Measurements from ENCODE around the gene WWOX.

WWOX gene

GRCh38 chr16:78217276-78217675 lies 117.8 kb downstream of the WWOX start:
- in situ Hi-C loops (cut with HindIII; ENCODE audit: low sequenced_read_pairs), result no loop called here

GRCh38 chr16:78218279-78218678 lies 118.8 kb downstream of the WWOX start:
- in situ Hi-C loops (cut with HindIII; ENCODE audit: low sequenced_read_pairs), result no loop called here

- in situ Hi-C loops (cut with HindIII; ENCODE audit: low sequenced_read_pairs), result no loop called here
Measured at GRCh38 chr16:78218856-78219651, 119.6 kb downstream of the WWOX start.

GRCh38 chr16:78220571-78220970 lies 121.1 kb downstream of the WWOX start:
- in situ Hi-C loops (cut with HindIII; ENCODE audit: low sequenced_read_pairs), result no loop called here

- in situ Hi-C loops (cut with HindIII; ENCODE audit: low sequenced_read_pairs), result no loop called here
Measured at GRCh38 chr16:78221892-78222291, 122.4 kb downstream of the WWOX start.

- in situ Hi-C loops (cut with HindIII; ENCODE audit: low sequenced_read_pairs), result no loop called here
Measured at GRCh38 chr16:78224342-78224741, 124.9 kb downstream of the WWOX start.

GRCh38 chr16:78225919-78226318 lies 126.5 kb downstream of the WWOX start:
- in situ Hi-C loops (cut with HindIII; ENCODE audit: low sequenced_read_pairs), result no loop called here

GRCh38 chr16:78227855-78228254 lies 128.4 kb downstream of the WWOX start:
- in situ Hi-C loops (cut with HindIII; ENCODE audit: low sequenced_read_pairs), result no loop called here

GRCh38 chr16:78228704-78229103 lies 129.2 kb downstream of the WWOX start:
- in situ Hi-C loops (cut with HindIII; ENCODE audit: low sequenced_read_pairs), result no loop called here

- in situ Hi-C loops (cut with HindIII; ENCODE audit: low sequenced_read_pairs), result no loop called here
Measured at GRCh38 chr16:78230832-78231231, 131.4 kb downstream of the WWOX start.

- in situ Hi-C loops (cut with HindIII; ENCODE audit: low sequenced_read_pairs), result no loop called here
Measured at GRCh38 chr16:78235168-78235800, 135.8 kb downstream of the WWOX start.

GRCh38 chr16:78235876-78236275 lies 136.4 kb downstream of the WWOX start:
- in situ Hi-C loops (cut with HindIII; ENCODE audit: low sequenced_read_pairs), result no loop called here

GRCh38 chr16:78237841-78238240 lies 138.4 kb downstream of the WWOX start:
- in situ Hi-C loops (cut with HindIII; ENCODE audit: low sequenced_read_pairs), result no loop called here

- in situ Hi-C loops (cut with HindIII; ENCODE audit: low sequenced_read_pairs), result no loop called here
Measured at GRCh38 chr16:78240459-78241222, 141.2 kb downstream of the WWOX start.

- in situ Hi-C loops (cut with HindIII; ENCODE audit: low sequenced_read_pairs), result no loop called here
Measured at GRCh38 chr16:78242239-78242630, 142.8 kb downstream of the WWOX start.

GRCh38 chr16:78244131-78244895 lies 144.9 kb downstream of the WWOX start:
- in situ Hi-C loops (cut with HindIII; ENCODE audit: low sequenced_read_pairs), result no loop called here

GRCh38 chr16:78246559-78246958 lies 147.1 kb downstream of the WWOX start:
- in situ Hi-C loops (cut with HindIII; ENCODE audit: low sequenced_read_pairs), result no loop called here

- in situ Hi-C loops (cut with HindIII; ENCODE audit: low sequenced_read_pairs), result no loop called here
Measured at GRCh38 chr16:78249056-78249455, 149.6 kb downstream of the WWOX start.

GRCh38 chr16:78249832-78250231 lies 150.4 kb downstream of the WWOX start:
- in situ Hi-C loops (cut with HindIII; ENCODE audit: low sequenced_read_pairs), result loop anchor here (25.0 kb wide), 1 partner anchor 138 kb away; no protein-coding TSS in a partner anchor

- in situ Hi-C loops (cut with HindIII; ENCODE audit: low sequenced_read_pairs), result loop anchor here (25.0 kb wide), 1 partner anchor 139 kb away; no protein-coding TSS in a partner anchor
Measured at GRCh38 chr16:78251115-78251514, 151.7 kb downstream of the WWOX start.

GRCh38 chr16:78252757-78253156 lies 153.3 kb downstream of the WWOX start:
- in situ Hi-C loops (cut with HindIII; ENCODE audit: low sequenced_read_pairs), result loop anchor here (25.0 kb wide), 1 partner anchor 140 kb away; no protein-coding TSS in a partner anchor
